GM18502 (cell line): ENCODE measurements around the gene GMPS.
"Not testable (repeated sequence)": the region's sequence is repeated elsewhere in the genome, so short reads cannot be mapped to it uniquely, and the experiment has no call there.

ENCODE experiments used
- ATAC-seq: cut with Tn5 transposase; IDR thresholded peaks from one replicate; pipeline ENCODE4 v1.9.1; 2021; ENCODE audit warnings: mild to moderate bottlenecking; ENCODE audit not compliant: unreplicated experiment, poor library complexity

The GMPS gene

GRCh38 chr3:155934230-155934629 is 63.8 kb downstream of the GMPS start:
- ATAC-seq = no peak

GRCh38 chr3:155938409-155938808 is 68.0 kb downstream of the GMPS start:
- ATAC-seq = no peak

DNA sequence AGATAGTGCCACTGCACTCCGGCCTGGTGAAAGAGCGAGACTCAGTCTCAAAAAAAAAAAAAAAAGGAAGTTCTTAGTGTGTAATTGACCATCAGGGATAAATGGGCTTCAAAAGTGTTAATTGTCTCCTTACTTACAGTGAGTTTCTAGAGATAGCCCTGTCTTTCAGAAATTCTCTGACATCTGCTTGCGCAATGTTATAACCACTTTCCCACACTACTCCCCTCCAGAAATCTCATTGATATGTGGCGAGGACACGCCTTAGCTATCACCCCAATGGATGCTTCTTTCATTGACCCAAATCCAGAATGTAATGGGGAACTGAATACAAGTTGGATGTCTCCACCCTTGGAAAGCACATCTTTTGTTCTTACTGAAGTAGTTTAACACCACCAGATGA is 70.9 kb downstream of the GMPS start:
- ATAC-seq = no peak

DNA sequence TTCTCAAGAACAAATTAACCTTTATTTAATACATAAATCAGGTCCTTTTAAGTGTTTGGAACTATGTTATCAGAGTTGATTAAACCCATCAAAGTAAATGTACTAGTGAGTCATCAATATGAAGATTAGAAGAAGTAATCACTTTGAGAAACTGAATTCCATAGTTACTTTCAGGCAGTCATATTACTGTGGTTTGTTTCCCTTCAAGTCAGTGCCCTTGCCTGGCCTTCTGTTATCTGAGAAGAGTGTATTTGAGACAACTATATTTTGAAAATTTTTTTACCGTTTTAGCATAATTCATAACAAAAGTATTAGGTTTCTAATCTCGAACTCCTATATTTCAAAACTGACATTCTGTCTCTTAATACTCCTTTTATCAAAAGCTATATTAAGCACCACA is 73.6 kb downstream of the GMPS start:
- ATAC-seq = no peak

DNA sequence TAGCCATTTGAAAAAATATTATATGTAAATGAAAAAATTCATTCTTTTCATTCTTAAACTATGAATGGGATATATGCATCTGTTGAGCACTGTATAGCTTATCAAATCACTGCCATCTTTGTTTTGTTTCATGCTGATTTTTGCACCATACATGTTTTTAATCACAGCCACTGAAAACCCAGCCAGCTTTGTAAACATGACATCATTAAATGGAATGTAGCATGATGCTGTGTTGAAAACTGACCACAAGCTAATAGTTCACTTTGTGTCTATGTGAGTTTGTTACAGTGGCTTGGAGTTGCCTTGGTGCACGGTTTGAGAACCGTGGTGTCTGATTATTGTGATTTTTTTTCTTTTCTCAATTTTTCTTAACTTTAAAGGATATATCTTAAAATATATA is 75.7 kb downstream of the GMPS start:
- ATAC-seq = no peak

DNA sequence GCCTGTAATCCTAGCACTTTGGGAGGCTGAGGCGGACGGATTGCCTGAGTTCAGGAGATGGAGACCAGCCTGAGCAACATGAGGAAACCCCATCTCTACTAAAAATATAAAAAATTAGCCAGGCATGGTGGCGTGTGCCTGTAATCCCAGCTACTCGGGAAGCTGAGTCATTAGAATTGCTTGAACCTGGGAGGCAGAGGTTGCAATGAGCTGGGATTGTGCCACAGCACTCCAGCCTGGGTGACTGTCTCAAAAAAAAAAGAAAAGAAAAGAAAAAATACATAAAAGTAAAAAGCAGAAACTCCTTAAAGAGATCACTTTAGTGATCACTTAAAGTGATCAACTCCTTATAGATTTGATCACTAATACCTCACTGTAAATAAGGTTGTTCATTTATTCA is 78.0 kb downstream of the GMPS start:
- ATAC-seq = no peak

DNA sequence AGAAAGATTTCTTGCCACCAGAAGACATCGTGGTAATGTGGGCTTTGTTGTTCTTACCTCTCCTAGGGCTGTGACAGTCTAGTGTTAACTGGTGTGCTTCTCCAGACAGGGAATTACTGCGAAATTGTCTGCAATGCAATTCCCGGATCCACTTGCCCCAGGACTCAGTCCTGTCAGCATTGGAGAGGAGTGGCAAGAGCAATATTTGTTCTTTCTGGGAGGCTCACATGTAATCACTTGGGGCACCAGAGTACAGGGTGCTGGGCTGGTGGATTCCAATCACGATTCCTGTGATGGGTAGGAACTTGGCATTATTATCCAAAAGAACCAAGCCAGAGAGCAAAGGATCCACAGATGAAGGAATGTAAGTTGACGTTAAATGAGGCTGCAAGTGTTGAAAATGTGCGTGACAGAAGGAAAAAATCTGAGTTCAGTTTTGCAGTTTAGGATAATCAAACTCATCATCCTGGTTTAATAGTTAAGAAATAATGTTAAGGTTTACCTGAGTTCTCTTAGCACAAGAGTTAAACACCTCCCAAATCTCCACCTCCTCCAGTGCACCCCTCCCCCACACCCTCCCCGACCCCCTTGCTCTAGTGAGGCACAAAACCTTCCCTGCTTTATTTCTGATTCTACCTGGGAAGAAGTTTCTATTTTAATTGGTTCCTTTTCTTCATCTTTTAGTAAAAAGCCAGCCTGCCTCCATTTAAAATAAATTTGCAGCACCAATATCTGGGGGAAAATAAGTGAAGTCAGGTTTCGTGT is 79.2 kb downstream of the GMPS start:
- ATAC-seq = no peak

DNA sequence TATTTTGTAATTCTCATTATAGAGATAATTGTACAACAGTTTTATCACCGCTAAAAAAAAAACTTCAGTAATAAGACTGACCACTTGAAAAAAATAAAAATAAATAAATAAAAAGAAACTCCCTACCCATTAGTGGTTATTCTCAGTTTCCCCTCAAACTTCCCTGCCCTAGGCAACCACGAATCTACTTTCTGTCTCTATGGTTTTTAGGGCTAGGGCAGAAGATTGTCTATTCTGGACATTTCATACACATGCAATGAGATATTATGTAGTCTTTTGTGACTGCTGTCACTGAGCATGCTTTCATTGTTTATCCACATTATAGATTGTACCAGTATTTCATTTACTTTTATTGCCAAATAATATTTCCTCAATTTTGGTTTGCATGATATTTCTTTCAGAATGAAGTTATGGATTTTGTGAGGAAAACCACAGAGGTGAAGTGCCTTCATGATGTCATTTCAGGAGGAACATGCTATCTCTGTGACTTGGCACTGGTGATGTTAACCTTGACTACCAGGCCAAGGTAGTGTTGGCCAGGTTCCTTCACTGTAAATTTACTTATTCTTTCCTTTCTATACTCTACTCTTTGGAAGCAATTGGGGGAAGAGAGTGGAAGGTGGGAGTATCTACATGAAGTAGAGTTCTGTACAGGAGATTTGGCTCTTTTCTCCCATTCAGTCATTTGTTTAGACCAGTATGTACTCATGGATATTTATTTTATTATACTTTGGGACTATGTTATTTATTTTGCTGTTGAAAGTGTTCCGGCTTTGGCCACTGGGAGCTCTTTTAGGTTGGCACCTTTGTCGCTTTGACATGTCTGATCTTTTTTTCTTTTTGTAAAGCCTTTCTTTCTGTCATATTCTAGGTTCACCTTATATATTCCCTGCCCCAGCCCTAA is 86.3 kb downstream of the GMPS start:
- ATAC-seq = no peak

GRCh38 chr3:155957412-155957880 is 87.0 kb downstream of the GMPS start:
- no peak for ATAC-seq

DNA sequence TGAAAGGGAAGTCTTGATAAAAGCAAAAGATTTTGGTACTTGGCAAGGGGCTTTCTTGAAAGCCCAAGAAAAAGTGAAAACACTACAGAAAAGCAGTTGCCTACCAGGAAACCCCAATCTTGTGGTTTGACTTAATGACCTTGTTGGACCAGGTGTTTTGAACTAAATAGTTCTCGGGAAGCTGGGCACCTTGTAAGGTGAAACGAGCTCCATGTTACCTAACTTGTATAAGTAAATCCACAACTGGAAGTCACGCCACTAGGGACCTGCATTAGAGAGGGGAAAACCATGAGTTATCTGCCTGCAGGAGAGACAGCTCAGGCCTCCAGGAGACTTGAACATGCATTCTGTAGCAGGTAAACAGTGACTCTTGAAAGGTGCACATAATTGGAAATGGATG is 88.2 kb downstream of the GMPS start:
- ATAC-seq = no peak

GRCh38 chr3:155960060-155960459 is 89.6 kb downstream of the GMPS start:
- ATAC-seq = no peak

DNA sequence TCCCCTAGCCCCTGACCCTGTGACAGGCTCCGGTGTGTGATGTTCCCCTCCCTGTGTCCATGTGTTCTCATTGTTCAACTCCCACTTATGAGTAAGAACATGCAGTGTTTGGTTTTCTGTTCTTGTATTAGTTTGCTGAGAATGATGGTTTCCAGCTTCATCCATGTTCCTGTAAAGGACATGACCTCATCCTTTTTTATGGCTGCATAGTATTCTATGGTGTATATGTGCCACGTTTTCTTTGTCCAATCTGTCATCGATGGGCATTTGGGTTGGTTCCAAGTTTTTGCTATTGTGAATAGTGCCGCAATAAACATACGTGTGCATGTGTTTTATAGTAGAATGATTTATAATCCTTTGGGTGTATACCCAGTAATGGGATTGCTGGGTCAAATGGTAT is 90.6 kb downstream of the GMPS start:
- not testable (repeated sequence) for ATAC-seq

DNA sequence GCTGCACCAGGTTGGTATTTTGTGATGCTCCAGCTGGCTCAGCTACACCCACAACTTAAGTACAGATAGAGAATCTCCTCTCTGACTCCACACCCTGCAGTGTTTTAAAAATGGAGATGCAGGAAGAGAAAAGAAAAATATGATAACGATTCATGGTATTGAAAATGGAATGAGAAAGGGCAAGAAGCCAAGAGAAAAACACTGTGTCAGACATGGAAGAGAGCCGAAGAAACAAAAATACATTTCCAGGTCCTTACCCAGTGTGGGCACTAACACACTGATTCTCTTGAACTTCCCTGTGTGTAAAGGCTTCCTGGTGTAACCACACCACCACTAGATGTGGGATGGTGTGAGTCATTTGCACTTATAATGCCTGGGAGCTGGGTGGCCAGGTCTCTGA is 93.1 kb downstream of the GMPS start:
- no peak for ATAC-seq

- no peak for ATAC-seq
Measured at GRCh38 chr3:155970398-155970797, 99.9 kb downstream of the GMPS start.

- ATAC-seq = no peak
Measured at GRCh38 chr3:155972885-155973584, 102.6 kb downstream of the GMPS start.

DNA sequence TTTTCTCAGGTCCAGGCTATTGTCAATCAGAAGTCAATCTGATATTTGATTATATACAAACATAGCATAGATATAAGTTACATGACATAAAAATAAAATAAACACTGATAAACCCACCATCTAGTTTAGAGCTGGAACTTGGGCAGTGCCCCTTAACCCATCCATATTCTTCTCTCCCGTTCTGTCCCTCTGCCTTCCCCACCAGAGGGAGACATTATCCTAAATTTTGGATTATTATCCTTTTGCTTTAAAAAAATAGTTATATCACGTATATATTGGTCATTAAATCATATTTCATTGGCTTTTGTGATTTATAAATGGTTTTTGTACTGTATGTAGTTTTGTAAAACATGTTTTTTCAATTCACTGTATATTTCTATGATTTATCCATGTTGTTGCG is 107.9 kb downstream of the GMPS start:
- no peak for ATAC-seq

- no peak for ATAC-seq
Measured at GRCh38 chr3:155979746-155980145, 109.3 kb downstream of the GMPS start.

GRCh38 chr3:155981669-155982068 is 111.2 kb downstream of the GMPS start:
- ATAC-seq = no peak

GRCh38 chr3:155983834-155984474 is 113.5 kb downstream of the GMPS start:
- ATAC-seq = no peak

GRCh38 chr3:155984791-155985417 is 114.5 kb downstream of the GMPS start:
- no peak for ATAC-seq
